Naive thymus-derived CD4-positive, alpha-beta T cell (primary cell): ENCODE data around the gene C1QL4. TPM values are rescaled to one million over a fixed set of nuclear protein-coding genes. Genes with fewer than 3 reads are reported as not detected.
"Not testable (repeated sequence)": the region's sequence is repeated elsewhere in the genome, so short reads cannot be mapped to it uniquely, and the experiment has no call there.

ENCODE experiments used
- ATAC-seq: fragments of 150-1000 bp; cut with Tn5 transposase; 2 replicates; pipeline ENCODE4 v1.10.0; 2021; ENCODE audit warnings: mild to moderate bottlenecking, moderate library complexity
- CTCF ChIA-PET: fragments of 350-600 bp; sonication (Branson Sonifier 250); formaldehyde crosslinking; loops from one replicate; lab custom pipeline; 2021; ENCODE audit warnings: antibody characterized with exemption; lab: Charles Lee
- POLR2A ChIA-PET: fragments of 350-600 bp; sonication (Branson Sonifier 250); formaldehyde crosslinking; loops from one replicate; lab custom pipeline; 2021; ENCODE audit warnings: antibody characterized with exemption, inconsistent platforms; lab: Charles Lee
- DNase-seq, 9 donors: peaks; one replicate each; pipeline versions ENCODE4 v3.0.0 to v3.0.0-alpha.2; 2020 to 2022; ENCODE audit warnings: mixed read lengths in 1 of 9
- H3K27ac ChIP-seq: one replicate; pipeline ENCODE4 v1.7.0; 2013; ENCODE audit warnings: mild to moderate bottlenecking, low read depth, low read length, moderate library complexity
- H3K27me3 ChIP-seq, 2 donors: one replicate each; pipeline ENCODE4 v1.7.0; 2013; ENCODE audit warnings: low read length in 2 of 2, mild to moderate bottlenecking in 2 of 2, moderate library complexity in 2 of 2; ENCODE audit not compliant: control insufficient read depth in 2 of 2, insufficient read depth in 2 of 2
- H3K36me3 ChIP-seq, 3 experiments: 1 replicate in 2 of 3; 2 replicates in 1 of 3; pipeline ENCODE4 v1.7.0; 2013; ENCODE audit warnings: low read length in 3 of 3, mild to moderate bottlenecking in 3 of 3, moderate library complexity in 1 of 3; ENCODE audit not compliant: insufficient read depth in 3 of 3, control insufficient read depth in 2 of 3
- H3K4me1 ChIP-seq, 2 donors: one replicate each; pipeline ENCODE4 v1.7.0; 2013; ENCODE audit warnings: low read length in 2 of 2, mild to moderate bottlenecking in 2 of 2, moderate library complexity in 1 of 2; ENCODE audit not compliant: control insufficient read depth in 2 of 2, insufficient read depth in 2 of 2
- H3K4me3 ChIP-seq: 2 replicates; pipeline ENCODE4 v1.7.0; 2013; ENCODE audit warnings: mild to moderate bottlenecking, low read length
- H3K9me3 ChIP-seq, 3 experiments: 1 replicate in 2 of 3; 2 replicates in 1 of 3; pipeline ENCODE4 v1.7.0; 2013; ENCODE audit warnings: low read length in 3 of 3; ENCODE audit not compliant: control insufficient read depth in 2 of 3
- H3K27ac Mint-ChIP-seq, 9 donors: one replicate each; pipeline ENCODE4 v1.8.0; 2020 to 2022; ENCODE audit warnings: mixed read lengths in 9 of 9, mild to moderate bottlenecking in 8 of 9, moderate library complexity in 5 of 9, inconsistent platforms in 2 of 9
- H3K27me3 Mint-ChIP-seq, 5 donors: one replicate each; pipeline ENCODE4 v1.8.0; 2021 to 2022; ENCODE audit warnings: mixed read lengths in 5 of 5, mild to moderate bottlenecking in 1 of 5
- H3K36me3 Mint-ChIP-seq, 5 donors: one replicate each; pipeline ENCODE4 v1.8.0; 2020 to 2022; ENCODE audit warnings: mixed read lengths in 5 of 5, mild to moderate bottlenecking in 3 of 5, inconsistent platforms in 1 of 5
- H3K4me1 Mint-ChIP-seq, 7 donors: one replicate each; pipeline ENCODE4 v1.8.0; 2020 to 2022; ENCODE audit warnings: mixed read lengths in 7 of 7, mild to moderate bottlenecking in 3 of 7, inconsistent platforms in 1 of 7
- H3K4me3 Mint-ChIP-seq, 10 donors: one replicate each; pipeline ENCODE4 v1.8.0; 2020 to 2022; ENCODE audit warnings: mild to moderate bottlenecking in 10 of 10, mixed read lengths in 10 of 10, moderate library complexity in 6 of 10, inconsistent platforms in 2 of 10
- H3K9me3 Mint-ChIP-seq, 11 donors: one replicate each; pipeline ENCODE4 v1.8.0; 2020 to 2022; ENCODE audit warnings: mixed read lengths in 11 of 11, mild to moderate bottlenecking in 4 of 11, inconsistent platforms in 1 of 11, moderate library complexity in 1 of 11
- intact Hi-C, 2 donors: fragments of 100-400 bp; cut with micrococcal nuclease; formaldehyde crosslinking; loops; one replicate each; pipeline ENCODE4 v1.15.1; 2023
- polyA plus RNA-seq, 2 donors: library from polyadenylated mRNA; unstranded; fragments of 300-500 nt; fragmentation: Illumina TruSeq; gene quantifications; one replicate each; pipeline ENCODE4 v1.2.3, GENCODE V29; 2021
- total RNA-seq, 6 experiments: library from RNA in 5 of 6; stranded (reverse) in 5 of 6; gene quantifications; 1 replicate in 5 of 6; 2 replicates in 1 of 6; pipeline ENCODE4 v1.2.3 and lab custom pipeline; 2021 to 2026

C1QL4 gene
- total and polyA plus RNA-seq, 7 experiments from 2014 or later = not detected

GRCh38 chr12:49322708-49323523 is 14.1 kb downstream of the C1QL4 start, which contains the start of gene TROAP:
Gene TROAP (plus strand): TSS chr12:49323255. CDS start chr12:49323609, 354 bp downstream.
- Histone ChIP-seq H3K4me3 (peak within 1 kb of the TSS; percentile 75), H3K4me1 (peaks cover 5 to 14% of the 10 kb centered on the region in 2 donors), H3K9me3 (no peaks in the 10 kb centered on the region), H3K36me3 (no peaks in the 10 kb centered on the region), H3K27me3 (no peaks in the 10 kb centered on the region), H3K27ac (peak within 1 kb of the TSS; percentile 72)
- H3K4me3 Mint-ChIP-seq = peak within 1 kb of the TSS; percentile 86 to 98 (median 92)
- peak within 1 kb of the TSS; percentile 29 to 95 (median 83) for H3K27ac Mint-ChIP-seq
- ChIA-PET POLR2A (interaction anchor here (0.5 to 1.9 kb wide), 9 partner anchors 10 to 514 kb away, joined by 3 to 5 read pairs (median 3); partner anchors contain the start of genes DNAJC22, RHEBL1 and TUBA1B), CTCF (interaction anchor here (0.5 to 1.6 kb wide), 7 partner anchors 9 to 509 kb away, joined by 3 to 6 read pairs (median 4); no protein-coding TSS in a partner anchor)
- peak; percentile 97 for ATAC-seq
- no peaks in the 10 kb centered on the region for H3K9me3 Mint-ChIP-seq
- intact Hi-C loops = loop anchor here (1.0 to 5.0 kb wide), 12 partner anchors 14 to 1442 kb away; partner anchors contain the start of genes C1QL4 (in 2 of the 2), SPATS2 (in 2 of the 2), TUBA1B (in 2 of the 2) and TUBA1C (in 2 of the 2)
- H3K27me3 Mint-ChIP-seq = peaks cover 0 to 5% (median 0%) of the 10 kb centered on the region in 5 donors
- peak; percentile 89 to 98 (median 96) for DNase-seq
- peaks cover 0 to 10% (median 0%) of the 10 kb centered on the region in 5 donors for H3K36me3 Mint-ChIP-seq
- H3K4me1 Mint-ChIP-seq = peaks cover 16 to 25% (median 19%) of the 10 kb centered on the region in 7 donors

GRCh38 chr12:49322367-49322707 is 14.7 kb downstream of the C1QL4 start:
- ATAC-seq = no peak
- peaks cover 5 to 14% of the 10 kb centered on the region in 2 donors for H3K4me1 ChIP-seq
- Mint-ChIP-seq H3K27me3 (peaks cover 0 to 5% (median 0%) of the 10 kb centered on the region in 5 donors), H3K9me3 (no peaks in the 10 kb centered on the region), H3K4me1 (peaks cover 16 to 25% (median 19%) of the 10 kb centered on the region in 7 donors), H3K4me3 (peak overlapping the region; percentile 86 to 98 (median 92)), H3K27ac (peak overlapping the region in 8 of 9 donors; percentile 33 to 95 (median 84)), H3K36me3 (peaks cover 0 to 8% (median 0%) of the 10 kb centered on the region in 5 donors)
- no peaks in the 10 kb centered on the region for H3K27me3 ChIP-seq
- peak overlapping the region; percentile 72 for H3K27ac ChIP-seq
- intact Hi-C loops = loop anchor here (1.0 to 5.0 kb wide), 7 partner anchors 25 to 1442 kb away; partner anchors contain the start of genes SPATS2 (in 2 of the 2), TUBA1B (in 2 of the 2), ATF1 (in 1 of the 2) and TUBA1A (in 1 of the 2)
- no peak for DNase-seq
- ChIA-PET POLR2A (interaction anchor here (0.5 to 1.9 kb wide), 7 partner anchors 11 to 252 kb away, joined by 3 to 5 read pairs (median 4); partner anchors contain the start of genes DNAJC22, RHEBL1 and TUBA1B), CTCF (interaction anchor here (0.5 to 1.6 kb wide), 6 partner anchors 9 to 38 kb away, joined by 3 to 6 read pairs (median 4); no protein-coding TSS in a partner anchor)
- H3K4me3 ChIP-seq = peak overlapping the region; percentile 75
- no peaks in the 10 kb centered on the region for H3K36me3 ChIP-seq
- H3K9me3 ChIP-seq = no peaks in the 10 kb centered on the region

GRCh38 chr12:49320411-49321103 is 16.4 kb downstream of the C1QL4 start:
- CTCF ChIA-PET = not testable (repeated sequence)

GRCh38 chr12:49317118-49317517 is 19.9 kb downstream of the C1QL4 start:
- H3K27me3 ChIP-seq, H3K36me3 ChIP-seq, DNase-seq, H3K9me3 ChIP-seq, H3K4me1 ChIP-seq, H3K27ac ChIP-seq, POLR2A ChIA-PET, H3K36me3 Mint-ChIP-seq, intact Hi-C loops, CTCF ChIA-PET, H3K27ac Mint-ChIP-seq, ATAC-seq, H3K4me3 ChIP-seq, H3K9me3 Mint-ChIP-seq, H3K4me3 Mint-ChIP-seq: not testable (repeated sequence)
- peaks cover 4 to 11% (median 6%) of the 10 kb centered on the region in 7 donors for H3K4me1 Mint-ChIP-seq
- H3K27me3 Mint-ChIP-seq = peaks cover 0 to 10% (median 0%) of the 10 kb centered on the region in 5 donors

More at GRCh38 chr12:49320411-49321103, 16.4 kb downstream of the C1QL4 start:
- Mint-ChIP-seq H3K4me1 (peaks cover 16 to 25% (median 19%) of the 10 kb centered on the region in 7 donors), H3K4me3 (peak overlapping the region in 7 of 10 donors; percentile 6 to 71 (median 49)), H3K27ac (peak overlapping the region in 1 of 9 donors; percentile 5)
- H3K27me3 ChIP-seq, H3K36me3 Mint-ChIP-seq, H3K27me3 Mint-ChIP-seq, H3K9me3 ChIP-seq, H3K27ac ChIP-seq, DNase-seq, ATAC-seq, H3K36me3 ChIP-seq, H3K9me3 Mint-ChIP-seq, H3K4me3 ChIP-seq: not testable (repeated sequence)
- intact Hi-C loops = loop anchor here (5.0 kb wide), 1 partner anchor 188 kb away; the partner anchor contains the start of gene TUBA1B (in 2 of the 2)
- POLR2A ChIA-PET = interaction anchor here (0.6 to 0.7 kb wide), 2 partner anchors 13 to 229 kb away, joined by 3 to 4 read pairs; no protein-coding TSS in a partner anchor
- peaks cover 5 to 14% of the 10 kb centered on the region in 2 donors for H3K4me1 ChIP-seq

GRCh38 chr12:49314811-49315210 is 22.2 kb downstream of the C1QL4 start:
- Histone ChIP-seq H3K9me3 (no peaks in the 10 kb centered on the region), H3K27ac (no peak overlapping the region), H3K4me1 (no peaks in the 10 kb centered on the region), H3K36me3 (no peaks in the 10 kb centered on the region), H3K4me3 (no peak overlapping the region), H3K27me3 (no peaks in the 10 kb centered on the region)
- intact Hi-C loops = no loop called here
- Mint-ChIP-seq H3K36me3 (peaks cover 0 to 1% (median 0%) of the 10 kb centered on the region in 5 donors), H3K4me1 (peaks cover 0 to under 1% (median 0%) of the 10 kb centered on the region in 7 donors), H3K9me3 (no peaks in the 10 kb centered on the region), H3K4me3 (no peak overlapping the region), H3K27ac (no peak overlapping the region), H3K27me3 (peaks cover 0 to 27% (median 4%) of the 10 kb centered on the region in 5 donors)
- ATAC-seq (no peak), DNase-seq (no peak)
- CTCF ChIA-PET = no interaction called here
- POLR2A ChIA-PET = interaction anchor here (0.6 kb wide), 1 partner anchor 832 kb away, joined by 3 read pairs; no protein-coding TSS in a partner anchor

- H3K9me3 ChIP-seq, H3K36me3 ChIP-seq, H3K27ac ChIP-seq, H3K27me3 ChIP-seq, CTCF ChIA-PET, H3K4me3 Mint-ChIP-seq, H3K36me3 Mint-ChIP-seq, intact Hi-C loops, H3K4me1 Mint-ChIP-seq, DNase-seq, H3K9me3 Mint-ChIP-seq, H3K4me1 ChIP-seq, POLR2A ChIA-PET, ATAC-seq, H3K4me3 ChIP-seq, H3K27ac Mint-ChIP-seq: not testable (repeated sequence)
- H3K27me3 Mint-ChIP-seq = peaks cover 12 to 55% (median 29%) of the 10 kb centered on the region in 5 donors
Observed at GRCh38 chr12:49310451-49311000, 26.5 kb downstream of the C1QL4 start.
